GM12874 (cell line): ENCODE results near the gene CD37.

Source experiments
- TF ChIP-seq, protein P1 (sequence below): IDR thresholded peaks from 2 replicates; pipeline ENCODE4 v1.5.1; 2011; ENCODE audit warnings: low read depth, mild to moderate bottlenecking, control low read depth, low read length, moderate library complexity; ENCODE audit not compliant: insufficient read depth

The CD37 gene

DNA sequence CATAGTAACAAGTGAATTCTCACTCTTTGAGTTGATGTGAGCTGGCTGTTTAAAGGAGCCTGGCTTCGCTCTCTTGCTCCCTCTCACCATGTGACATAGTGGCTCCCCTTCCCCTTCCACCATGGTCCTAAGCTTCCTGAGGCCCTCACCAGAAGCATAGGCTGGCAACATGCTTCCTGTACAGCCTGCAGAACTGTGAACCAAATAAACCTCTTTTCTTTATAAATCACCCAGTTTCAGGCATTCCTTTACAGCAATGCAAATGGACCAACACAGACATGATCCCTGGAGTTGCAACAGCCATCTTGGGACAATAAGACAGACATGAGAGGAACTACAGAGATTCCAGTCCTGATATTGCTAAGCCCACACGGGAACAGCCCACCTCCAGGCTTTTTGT, 14.4 kb downstream of the CD37 start:
- TF ChIP-seq, protein P1, sequence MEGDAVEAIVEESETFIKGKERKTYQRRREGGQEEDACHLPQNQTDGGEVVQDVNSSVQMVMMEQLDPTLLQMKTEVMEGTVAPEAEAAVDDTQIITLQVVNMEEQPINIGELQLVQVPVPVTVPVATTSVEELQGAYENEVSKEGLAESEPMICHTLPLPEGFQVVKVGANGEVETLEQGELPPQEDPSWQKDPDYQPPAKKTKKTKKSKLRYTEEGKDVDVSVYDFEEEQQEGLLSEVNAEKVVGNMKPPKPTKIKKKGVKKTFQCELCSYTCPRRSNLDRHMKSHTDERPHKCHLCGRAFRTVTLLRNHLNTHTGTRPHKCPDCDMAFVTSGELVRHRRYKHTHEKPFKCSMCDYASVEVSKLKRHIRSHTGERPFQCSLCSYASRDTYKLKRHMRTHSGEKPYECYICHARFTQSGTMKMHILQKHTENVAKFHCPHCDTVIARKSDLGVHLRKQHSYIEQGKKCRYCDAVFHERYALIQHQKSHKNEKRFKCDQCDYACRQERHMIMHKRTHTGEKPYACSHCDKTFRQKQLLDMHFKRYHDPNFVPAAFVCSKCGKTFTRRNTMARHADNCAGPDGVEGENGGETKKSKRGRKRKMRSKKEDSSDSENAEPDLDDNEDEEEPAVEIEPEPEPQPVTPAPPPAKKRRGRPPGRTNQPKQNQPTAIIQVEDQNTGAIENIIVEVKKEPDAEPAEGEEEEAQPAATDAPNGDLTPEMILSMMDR, result no peak

DNA sequence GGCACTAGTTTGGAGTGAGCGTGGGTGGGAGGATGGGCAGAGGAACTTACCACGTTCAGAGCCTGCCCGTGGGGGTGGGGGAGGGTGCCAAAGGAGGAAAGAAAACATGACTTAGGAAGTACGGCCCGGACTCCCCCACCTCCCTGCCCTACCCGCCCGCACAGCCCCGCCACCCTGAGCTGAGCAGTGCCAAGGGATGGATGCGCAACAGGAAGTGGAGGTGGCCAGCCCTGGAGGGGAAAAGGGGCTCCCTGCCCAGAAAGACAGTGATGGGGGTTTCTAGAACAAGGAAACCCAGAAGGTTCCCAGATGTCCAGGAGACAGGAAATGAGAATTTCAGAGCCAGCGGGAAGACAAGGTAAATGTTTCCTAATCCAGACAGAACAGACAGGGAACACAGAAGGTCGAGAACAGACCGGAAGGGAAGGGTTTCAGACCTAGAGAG, 20.7 kb downstream of the CD37 start:
- TF ChIP-seq, protein P1, result no peak

DNA sequence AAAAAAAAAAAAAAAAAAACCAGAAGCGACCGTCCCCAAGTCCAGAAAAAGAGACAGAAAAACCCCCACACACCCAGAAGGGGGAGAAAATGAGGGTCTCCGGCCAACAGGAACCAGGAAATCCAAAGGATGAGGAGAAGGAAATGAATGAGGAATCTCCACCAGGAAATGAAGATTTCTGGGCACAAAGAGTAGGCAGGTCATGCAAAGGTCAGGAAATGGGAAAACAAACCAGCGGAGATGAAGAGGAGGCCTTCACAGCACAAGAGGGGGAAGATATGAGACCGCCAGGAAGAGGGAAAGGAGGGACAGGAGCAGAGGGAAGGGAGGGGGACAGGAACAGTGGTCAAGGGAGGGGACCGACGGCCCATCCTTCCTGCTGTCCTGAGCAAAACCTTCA, 21.2 kb downstream of the CD37 start:
- TF ChIP-seq, protein P1, result no peak

GRCh38 chr19:49357186-49357585, 22.0 kb downstream of the CD37 start:
- TF ChIP-seq, protein P1, result no peak

DNA sequence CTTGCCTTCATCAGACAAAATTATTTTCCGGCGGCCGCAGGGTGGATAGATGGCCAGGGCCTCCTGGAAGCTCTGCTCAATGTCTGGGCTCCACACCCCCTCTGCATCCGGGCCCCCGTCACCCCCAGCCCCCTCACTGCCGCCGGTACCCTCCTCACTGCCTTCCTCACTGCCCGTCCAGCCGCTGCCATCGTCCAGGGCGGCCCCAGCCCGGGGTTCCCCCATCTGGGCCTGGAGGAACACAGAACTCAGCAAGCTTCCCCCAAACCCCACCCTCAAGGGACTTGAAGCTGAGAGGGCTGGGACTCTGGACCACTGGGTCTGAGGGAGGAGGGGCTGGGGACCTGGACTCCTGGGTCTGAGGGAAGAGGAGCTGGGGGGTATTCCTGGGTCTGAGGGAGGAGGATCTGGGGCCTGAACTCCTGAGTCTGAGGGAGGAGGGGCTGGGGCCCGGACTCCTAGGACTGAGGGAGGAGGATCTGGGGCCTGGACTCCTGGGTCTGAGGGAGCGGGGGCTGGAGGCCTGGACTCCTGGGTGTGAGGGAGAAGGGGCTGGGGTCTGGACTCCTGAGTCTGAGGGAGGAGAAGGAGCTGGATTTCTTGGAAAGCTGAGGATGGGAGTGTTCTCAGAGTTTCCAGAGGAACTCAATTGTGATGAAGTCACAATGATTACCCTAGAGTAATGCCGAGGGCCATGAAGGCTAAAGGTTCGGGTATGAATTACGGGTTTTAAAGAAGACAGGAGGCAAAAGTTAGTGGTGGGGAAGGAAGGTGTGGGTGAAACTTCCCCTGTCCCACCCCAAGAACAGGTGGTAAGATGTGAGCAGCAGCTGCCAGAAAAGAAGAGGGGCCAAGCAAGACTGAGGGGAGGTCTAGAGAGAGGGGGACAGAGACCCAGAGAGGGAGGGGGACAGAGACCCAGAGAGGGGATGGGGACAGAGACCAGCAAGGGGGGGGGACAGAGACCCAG, 24.9 kb downstream of the CD37 start:
- TF ChIP-seq, protein P1, result no peak

DNA sequence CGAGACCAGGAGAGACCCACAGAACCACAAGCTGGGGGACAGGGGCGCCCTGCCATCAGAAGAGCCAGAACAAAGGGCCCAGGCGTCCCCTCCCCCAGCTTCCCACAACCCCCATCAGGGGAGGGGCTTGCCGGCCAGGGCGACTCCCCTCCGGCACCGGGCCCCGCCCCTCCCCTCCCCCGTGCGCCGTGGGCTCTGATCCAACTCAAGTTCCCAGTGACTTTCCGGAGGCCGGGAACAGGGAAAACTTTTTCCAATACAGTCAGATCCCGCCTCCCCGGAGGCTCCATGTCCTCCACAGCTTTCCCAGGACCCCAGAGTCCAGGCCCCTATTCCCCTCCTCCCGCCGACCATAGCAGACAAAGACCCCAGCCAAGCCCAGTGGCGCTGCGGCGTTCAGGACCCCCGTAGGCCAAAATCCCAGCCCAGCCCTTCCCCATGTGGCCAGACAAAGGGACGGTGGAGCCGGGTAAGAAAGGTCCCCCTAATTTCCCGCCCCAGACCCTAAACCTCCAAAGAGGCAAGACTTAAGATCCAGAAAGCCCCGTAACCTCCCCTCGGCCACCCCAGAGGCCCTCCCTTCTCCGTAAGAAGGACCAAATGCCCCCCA, 26.3 kb downstream of the CD37 start:
- TF ChIP-seq, protein P1, result no peak

GRCh38 chr19:49362048-49362928, 27.1 kb downstream of the CD37 start, which contains the start of gene TEAD2:
TSS of gene TEAD2 (minus strand) at chr19:49362416. CDS start at chr19:49360075, 2,341 bp downstream.
- TF ChIP-seq, protein P1, result no peak
